AG09319 (cell line): ENCODE results near the gene PAX6.

ENCODE experiments used
- DNase-seq: peaks from one replicate; pipeline ENCODE4 v3.0.0-alpha.2; 2010; ENCODE audit warnings: low read depth; ENCODE audit errors: extremely low read depth
- TF ChIP-seq, protein P1 (sequence below): IDR thresholded peaks from 2 replicates; pipeline ENCODE4 v1.5.1; 2011; ENCODE audit warnings: low read depth, mild to moderate bottlenecking, inconsistent platforms, low read length, moderate library complexity

PAX6 gene

DNA sequence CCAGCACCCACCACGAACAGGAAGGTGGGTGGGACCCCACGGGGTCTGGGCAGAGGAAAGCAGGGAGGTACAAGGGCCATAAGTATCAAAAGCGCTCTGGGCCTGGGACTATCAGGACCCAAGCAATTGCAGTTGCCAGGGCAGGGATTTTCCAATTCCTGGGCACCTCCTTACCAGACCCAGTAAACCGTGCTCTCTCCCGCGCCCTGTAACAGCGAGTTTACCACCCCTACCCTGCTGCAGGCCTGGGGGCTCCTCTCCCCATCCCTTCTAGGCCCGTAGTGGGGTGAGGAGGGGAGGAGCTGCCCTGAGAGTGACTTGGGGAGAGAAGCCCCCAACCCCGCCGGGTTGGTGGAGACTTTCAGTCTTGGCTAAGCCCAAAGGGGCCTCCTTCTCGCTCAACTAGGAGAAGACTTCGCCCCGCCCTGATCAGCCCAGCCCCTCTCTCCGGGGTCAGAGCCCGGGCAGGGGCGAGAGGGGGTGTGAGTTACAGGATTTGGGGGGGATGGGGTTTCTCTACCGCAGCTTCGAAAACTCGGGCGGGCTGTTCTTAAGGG, 5.4 kb downstream of the PAX6 start:
- no peak for DNase-seq
- TF ChIP-seq, protein P1, sequence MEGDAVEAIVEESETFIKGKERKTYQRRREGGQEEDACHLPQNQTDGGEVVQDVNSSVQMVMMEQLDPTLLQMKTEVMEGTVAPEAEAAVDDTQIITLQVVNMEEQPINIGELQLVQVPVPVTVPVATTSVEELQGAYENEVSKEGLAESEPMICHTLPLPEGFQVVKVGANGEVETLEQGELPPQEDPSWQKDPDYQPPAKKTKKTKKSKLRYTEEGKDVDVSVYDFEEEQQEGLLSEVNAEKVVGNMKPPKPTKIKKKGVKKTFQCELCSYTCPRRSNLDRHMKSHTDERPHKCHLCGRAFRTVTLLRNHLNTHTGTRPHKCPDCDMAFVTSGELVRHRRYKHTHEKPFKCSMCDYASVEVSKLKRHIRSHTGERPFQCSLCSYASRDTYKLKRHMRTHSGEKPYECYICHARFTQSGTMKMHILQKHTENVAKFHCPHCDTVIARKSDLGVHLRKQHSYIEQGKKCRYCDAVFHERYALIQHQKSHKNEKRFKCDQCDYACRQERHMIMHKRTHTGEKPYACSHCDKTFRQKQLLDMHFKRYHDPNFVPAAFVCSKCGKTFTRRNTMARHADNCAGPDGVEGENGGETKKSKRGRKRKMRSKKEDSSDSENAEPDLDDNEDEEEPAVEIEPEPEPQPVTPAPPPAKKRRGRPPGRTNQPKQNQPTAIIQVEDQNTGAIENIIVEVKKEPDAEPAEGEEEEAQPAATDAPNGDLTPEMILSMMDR = no peak

DNA sequence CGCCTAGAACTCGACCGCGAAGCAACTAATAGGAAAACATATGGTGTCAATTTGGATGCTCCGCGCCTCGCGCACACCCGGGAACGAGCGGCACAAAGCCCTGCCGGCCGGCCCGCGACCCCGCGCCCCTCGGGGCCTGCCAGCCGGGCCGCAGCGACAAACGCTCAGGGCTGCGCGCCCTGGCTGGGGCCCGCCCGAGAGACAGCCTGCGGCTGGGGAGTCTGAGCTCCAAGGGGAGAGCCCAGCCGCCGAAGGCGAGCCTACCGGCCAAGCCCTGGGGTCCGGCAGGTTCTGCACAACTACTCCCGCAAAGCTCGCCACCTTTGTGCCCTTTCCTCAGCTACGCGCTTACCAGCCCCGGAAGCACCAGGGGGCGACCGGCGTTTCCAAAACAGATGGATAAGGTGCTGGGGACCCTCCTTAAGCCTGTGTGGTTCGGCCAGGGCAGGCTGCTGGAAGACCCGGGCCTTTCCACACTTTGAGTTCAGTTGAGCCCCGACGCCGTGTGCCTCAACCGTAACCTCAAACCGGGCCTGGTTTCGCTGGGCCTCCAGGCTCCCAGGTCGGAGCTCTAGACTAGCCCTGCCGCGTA, 6.0 kb downstream of the PAX6 start:
- TF ChIP-seq, protein P1 = no peak
- DNase-seq = no peak

DNA sequence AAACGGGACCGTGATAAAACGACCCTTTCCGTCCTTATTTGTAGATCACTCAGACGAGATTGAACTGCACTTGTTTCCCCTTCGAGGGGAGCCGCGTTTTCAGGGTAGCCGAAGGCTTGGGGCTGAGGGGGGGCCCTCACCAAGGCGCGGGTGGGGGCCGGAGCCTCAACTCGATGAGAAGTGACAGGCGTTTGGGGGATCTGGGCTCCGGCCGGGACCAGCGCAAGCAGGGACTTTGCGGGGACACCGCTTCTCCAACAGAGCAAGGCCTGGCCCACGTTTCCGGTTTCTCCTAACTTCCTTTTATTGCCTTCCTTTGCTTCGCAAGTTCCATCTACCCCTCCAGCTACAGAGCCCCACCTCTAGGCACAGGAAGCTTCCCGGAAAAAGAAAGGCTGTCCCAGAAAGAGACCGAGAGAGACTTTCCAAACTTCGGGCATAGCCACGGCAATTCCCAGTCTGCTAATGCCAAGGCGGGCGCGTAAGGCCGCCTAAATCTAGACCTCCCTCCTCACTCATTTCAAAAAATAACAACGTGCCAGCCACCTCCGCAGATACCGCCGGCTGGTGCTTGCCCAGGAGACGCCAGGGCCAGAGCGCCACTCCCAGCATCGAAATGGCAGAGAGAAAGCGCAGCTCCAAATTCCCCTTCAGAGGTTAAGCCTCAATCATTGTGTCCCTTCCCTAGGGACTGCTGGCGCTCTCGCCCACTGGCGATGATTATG, 6.6 kb downstream of the PAX6 start:
- no peak for DNase-seq
- TF ChIP-seq, protein P1 = no peak

DNA sequence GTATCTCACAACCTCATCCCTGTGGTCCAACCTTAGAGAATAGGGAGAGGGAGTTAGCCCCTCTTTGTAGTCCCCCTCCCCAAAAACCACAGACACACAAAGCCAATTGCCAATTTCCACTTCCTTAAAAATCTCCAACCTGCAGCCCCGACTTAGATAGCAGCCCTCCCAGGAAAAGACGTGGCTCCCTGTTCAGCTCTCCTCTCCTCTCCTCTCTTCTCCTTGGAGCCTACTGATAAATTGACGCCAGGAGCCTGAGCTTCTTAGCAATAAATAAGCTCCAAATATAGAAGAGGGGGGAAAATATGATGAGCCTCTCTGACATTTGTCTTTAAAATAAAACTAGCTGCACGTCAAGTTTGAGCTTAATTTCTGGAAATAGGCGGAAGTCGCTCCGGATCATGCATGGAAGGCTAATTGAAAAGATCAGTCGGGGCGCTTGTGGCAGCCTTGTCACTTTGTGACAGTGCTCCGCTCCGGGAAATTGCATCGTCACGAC, 7.3 kb downstream of the PAX6 start:
- TF ChIP-seq, protein P1 = no peak

DNA sequence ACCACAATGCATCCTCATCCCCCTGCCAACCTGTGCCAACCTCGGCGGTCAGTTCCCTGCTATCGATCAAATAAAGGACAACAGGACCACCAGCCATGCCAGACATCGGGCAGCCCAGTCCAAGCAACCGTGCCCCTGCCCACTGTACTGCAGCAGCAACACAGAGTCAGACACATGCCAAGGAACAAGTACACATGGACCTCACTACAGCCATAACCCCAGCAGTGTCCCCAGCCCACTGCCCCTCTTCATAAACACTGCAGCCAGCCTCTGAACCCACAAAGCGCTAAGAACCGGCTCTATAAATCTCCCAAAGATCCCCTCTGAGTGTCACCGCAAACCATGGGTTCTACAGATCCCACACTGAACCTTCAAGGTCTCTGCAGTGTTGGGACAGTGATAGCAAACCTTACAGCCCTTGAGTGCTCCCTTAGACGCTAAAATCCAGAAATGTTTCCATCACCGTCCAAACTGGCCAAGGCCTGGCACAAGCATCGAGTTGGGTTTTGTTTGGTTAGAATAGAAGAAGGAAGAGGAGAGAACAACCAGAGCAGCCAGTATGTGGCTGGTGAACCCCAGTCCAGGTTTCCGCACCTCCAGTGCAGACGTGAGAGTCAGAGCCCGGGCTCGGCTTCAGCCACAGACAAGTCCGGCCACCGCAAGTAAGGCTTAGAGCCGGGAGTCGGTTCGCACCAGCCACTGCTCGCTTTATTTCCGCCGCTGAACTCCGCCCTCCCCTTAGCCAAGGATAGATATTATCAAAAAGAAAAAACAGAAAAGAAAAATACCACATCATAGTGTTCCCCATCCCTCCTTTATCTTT, 7.9 kb downstream of the PAX6 start:
- TF ChIP-seq, protein P1 = no peak
- DNase-seq = no peak

More for the DNA sequence above, 7.3 kb downstream of the PAX6 start:
- DNase-seq = no peak

DNA sequence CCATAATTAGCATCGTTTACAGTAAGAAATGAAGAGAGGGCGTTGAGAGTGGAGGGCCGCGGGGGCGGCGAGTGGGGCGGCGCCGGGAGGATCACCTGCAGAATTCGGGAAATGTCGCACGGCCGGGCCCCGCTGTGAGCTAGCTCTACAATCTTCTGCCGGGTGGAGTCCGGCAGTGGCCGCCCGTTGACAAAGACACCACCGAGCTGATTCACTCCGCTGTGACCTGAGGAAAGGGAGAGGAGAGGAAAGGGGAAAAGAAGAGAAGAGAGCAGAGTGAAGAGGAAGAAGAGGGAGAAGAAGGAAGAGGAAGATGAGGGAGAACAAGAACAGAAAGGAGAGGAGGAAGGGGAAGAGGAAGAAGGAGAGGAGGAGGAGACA, 8.5 kb downstream of the PAX6 start:
- DNase-seq = no peak
- TF ChIP-seq, protein P1 = no peak
